Natural killer cell treated with Interleukin-12 subunit alpha and Interleukin-12 subunit beta and Interleukin-15 and Interleukin-18, amount 100 ng/mL, for 72 hours (primary cell): ENCODE measurements around the gene NT5M. TPM values are rescaled to one million over a fixed set of nuclear protein-coding genes. Genes with fewer than 3 reads are reported as not detected.
A peak's percentile ranks its signal among the peaks of the same experiment; 100 is the strongest.

Experiments
- ATAC-seq, 2 donors: fragments of 150-1000 bp; cut with Tn5 transposase in 1 of 2; sonication (Bioruptor Pico), chemical (Tn5 transposase) in 1 of 2; 2 replicates each; pipeline ENCODE4 v1.10.0; 2021
- DNase-seq: peaks from one replicate; pipeline ENCODE4 v3.0.0; 2022; ENCODE audit warnings: low spot score
- H3K27ac Mint-ChIP-seq, 2 donors: 1 replicate in 1 of 2; 2 replicates in 1 of 2; pipeline ENCODE4 v1.8.0; 2022; ENCODE audit warnings: mixed read lengths in 2 of 2, mild to moderate bottlenecking in 1 of 2, moderate library complexity in 1 of 2
- H3K27me3 Mint-ChIP-seq, 2 donors: 1 replicate in 1 of 2; 2 replicates in 1 of 2; pipeline ENCODE4 v1.8.0; 2022; ENCODE audit warnings: mixed read lengths in 2 of 2
- H3K36me3 Mint-ChIP-seq: one replicate; pipeline ENCODE4 v1.8.0; 2022; ENCODE audit warnings: mixed read lengths
- H3K4me1 Mint-ChIP-seq, 2 donors: 1 replicate in 1 of 2; 2 replicates in 1 of 2; pipeline ENCODE4 v1.8.0; 2022; ENCODE audit warnings: low read depth in 2 of 2, mixed read lengths in 2 of 2, mild to moderate bottlenecking in 1 of 2
- H3K4me3 Mint-ChIP-seq: one replicate; pipeline ENCODE4 v1.8.0; 2022; ENCODE audit warnings: mixed read lengths
- H3K9me3 Mint-ChIP-seq: 2 replicates; pipeline ENCODE4 v1.8.0; 2022; ENCODE audit warnings: mixed read lengths
- total RNA-seq, 2 donors: library from RNA; stranded (reverse); gene quantifications; one replicate each; pipeline ENCODE4 v1.2.3, GENCODE V29; 2022

Gene NT5M
- total RNA-seq, 2 donors from 2014 or later = 2.0 to 4.5 TPM

DNA sequence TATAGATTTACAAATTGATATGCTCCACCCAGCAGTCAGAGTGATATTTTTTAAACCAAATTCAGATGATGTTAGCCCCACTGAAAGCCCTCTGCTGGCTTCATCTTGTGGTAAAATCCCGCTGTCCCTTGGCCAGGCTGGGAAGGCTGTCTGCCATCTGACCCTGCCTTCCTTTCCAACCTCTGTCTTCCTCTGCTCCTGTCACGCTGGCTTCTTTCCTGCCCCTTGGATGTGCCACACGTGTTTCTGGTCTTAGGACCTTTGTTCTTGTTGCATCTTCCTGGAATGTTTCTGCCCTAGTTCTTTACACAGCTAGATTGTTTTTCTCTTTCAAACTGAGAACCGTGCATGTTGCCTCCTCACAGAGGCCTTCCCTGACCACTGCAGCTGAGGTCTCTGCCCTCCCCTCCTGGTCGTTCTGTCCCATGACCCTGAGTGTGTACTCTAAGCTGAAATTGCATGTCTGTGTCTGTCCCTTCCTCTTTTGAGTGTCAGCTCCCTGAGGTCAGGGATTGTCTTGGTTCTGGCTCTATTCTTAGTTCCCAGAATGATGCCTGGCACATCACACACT lies 11.4 kb downstream of the NT5M start:
- Mint-ChIP-seq H3K9me3 (no peaks in the 10 kb centered on the region), H3K27me3 (no peaks in the 10 kb centered on the region), H3K27ac (no peak overlapping the region), H3K36me3 (no peaks in the 10 kb centered on the region), H3K4me3 (no peak overlapping the region), H3K4me1 (no peaks in the 10 kb centered on the region)
- DNase-seq (no peak), ATAC-seq (no peak)

DNA sequence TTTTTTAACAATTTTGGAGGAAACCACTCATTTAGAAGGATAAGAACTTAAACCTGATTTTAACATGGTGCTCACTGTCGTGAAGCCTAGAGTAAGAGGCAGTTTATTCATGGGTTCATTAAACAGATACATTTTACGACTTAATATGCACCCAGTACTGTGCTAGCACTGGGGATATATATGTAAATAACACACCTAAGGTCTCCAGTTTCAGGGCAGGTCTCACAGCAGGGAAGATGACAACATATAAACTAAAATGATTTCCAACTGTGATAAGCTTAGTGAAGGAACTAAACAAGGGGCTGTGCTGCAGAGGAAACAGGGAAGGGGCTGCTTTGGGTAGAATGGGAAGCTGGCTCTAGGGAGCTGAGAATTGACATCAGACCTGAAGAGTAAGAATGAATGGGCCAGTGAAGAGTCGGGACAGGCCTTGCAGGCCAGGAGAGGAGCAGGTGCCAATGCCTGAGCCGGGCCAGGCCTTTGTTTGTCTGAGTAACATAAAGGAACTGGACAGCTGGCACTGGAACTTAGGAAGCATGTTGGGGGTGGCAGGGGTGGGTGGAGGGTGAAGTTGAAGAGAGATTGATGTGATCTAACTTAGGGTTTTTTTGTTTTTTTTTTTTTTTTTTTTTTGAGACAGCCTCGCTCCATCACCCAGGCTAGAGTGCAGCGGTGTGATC lies 12.1 kb downstream of the NT5M start:
- H3K27ac Mint-ChIP-seq = no peak overlapping the region
- H3K9me3 Mint-ChIP-seq = no peaks in the 10 kb centered on the region
- no peaks in the 10 kb centered on the region for H3K27me3 Mint-ChIP-seq
- DNase-seq (no peak), ATAC-seq (no peak)
- H3K4me3 Mint-ChIP-seq = no peak overlapping the region
- no peaks in the 10 kb centered on the region for H3K36me3 Mint-ChIP-seq
- no peaks in the 10 kb centered on the region for H3K4me1 Mint-ChIP-seq

DNA sequence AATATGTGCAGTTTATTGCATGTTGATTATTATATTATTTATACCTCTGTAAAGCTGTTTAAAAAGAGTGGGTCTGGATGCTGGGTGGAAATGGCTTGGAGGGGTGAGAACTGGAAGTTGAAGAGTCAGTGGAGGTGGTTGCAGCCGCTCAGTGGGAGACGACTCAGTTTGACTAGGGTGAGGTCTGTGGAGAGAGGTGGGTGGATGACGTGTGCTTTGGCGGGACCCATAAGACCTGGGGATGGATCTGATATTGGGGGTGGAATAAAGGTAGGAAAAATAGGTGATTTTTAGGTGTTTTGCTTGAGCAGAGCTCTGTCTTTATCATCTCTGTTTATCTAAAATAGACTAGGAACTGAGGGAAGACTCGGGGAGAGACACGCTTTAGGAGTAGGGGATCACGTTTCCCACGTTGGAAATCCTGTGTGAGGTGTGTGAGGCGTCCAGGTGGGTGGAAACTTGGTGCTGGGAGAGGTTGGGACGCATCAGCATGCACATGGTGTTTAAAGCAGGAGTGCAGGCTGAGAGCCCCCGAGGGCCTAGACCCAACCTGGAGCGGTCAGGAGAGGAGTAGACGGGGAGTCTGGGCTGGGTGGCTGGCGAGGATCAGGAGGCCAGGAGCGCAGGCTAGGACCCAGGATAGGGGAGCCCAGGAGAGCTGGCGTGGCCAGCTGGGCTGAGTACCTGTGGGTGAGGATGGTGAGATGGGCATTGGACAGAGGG lies 17.2 kb downstream of the NT5M start:
- no peak overlapping the region for H3K27ac Mint-ChIP-seq
- ATAC-seq = peak; percentile 5 to 50
- no peaks in the 10 kb centered on the region for H3K27me3 Mint-ChIP-seq
- no peaks in the 10 kb centered on the region for H3K4me1 Mint-ChIP-seq
- no peak overlapping the region for H3K4me3 Mint-ChIP-seq
- no peaks in the 10 kb centered on the region for H3K9me3 Mint-ChIP-seq
- no peaks in the 10 kb centered on the region for H3K36me3 Mint-ChIP-seq
- no peak for DNase-seq

DNA sequence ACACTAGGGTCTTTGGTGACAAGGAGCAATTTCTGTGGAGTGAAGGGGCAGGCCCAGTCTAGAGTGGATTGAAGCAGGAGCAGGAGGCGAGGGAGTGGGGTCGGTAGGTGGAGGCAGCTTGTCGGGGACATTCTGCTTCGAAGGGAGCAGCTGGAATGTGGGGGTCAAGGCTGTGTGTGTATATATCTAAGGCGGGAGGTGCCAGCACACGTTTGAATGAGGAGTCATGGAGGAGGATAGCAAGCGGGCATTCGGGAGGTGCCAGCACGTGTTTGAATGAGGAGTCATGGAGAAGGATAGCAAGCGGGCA lies 17.7 kb downstream of the NT5M start:
- Mint-ChIP-seq H3K4me1 (no peaks in the 10 kb centered on the region), H3K36me3 (no peaks in the 10 kb centered on the region), H3K27me3 (no peaks in the 10 kb centered on the region), H3K4me3 (no peak overlapping the region), H3K27ac (no peak overlapping the region), H3K9me3 (no peaks in the 10 kb centered on the region)
- DNase-seq (no peak), ATAC-seq (peak in 1 of 2 donors; percentile 6)

DNA sequence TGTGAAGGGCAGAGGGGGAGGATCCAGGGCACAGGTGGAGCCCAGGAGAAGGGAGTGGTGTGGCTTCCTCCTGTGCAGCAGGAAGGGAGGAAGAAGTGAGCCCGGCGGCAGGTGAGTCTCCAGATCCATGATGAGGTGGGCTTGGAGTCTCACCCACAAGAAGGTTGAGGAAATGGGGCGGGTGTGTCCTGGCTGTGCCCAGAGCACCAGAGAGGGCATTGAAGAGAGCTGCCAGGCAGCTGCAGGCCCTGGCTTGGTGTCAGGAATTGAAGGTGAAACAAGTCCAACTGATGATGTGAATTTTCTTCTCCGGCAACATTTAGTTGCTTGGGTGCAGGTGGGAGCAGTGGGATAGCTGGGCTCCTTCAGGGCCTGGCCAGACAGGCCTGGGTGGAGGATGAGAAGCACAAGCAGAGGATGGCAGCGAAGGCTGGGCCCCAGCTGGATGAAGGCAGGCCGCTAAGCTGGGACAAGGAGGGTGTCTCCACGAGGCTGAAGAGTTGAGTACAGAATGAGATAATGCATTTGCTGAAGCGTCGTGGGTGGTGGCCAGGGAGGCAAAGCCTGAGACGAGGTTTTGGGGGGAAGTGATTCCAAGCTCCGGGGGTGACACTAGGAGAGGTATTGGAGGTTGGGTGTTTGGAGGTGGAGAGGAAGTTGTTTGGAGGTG lies 18.3 kb downstream of the NT5M start:
- Mint-ChIP-seq H3K27ac (no peak overlapping the region), H3K4me1 (no peaks in the 10 kb centered on the region), H3K9me3 (no peaks in the 10 kb centered on the region), H3K4me3 (no peak overlapping the region), H3K27me3 (no peaks in the 10 kb centered on the region), H3K36me3 (no peaks in the 10 kb centered on the region)
- DNase-seq (no peak), ATAC-seq (no peak)

DNA sequence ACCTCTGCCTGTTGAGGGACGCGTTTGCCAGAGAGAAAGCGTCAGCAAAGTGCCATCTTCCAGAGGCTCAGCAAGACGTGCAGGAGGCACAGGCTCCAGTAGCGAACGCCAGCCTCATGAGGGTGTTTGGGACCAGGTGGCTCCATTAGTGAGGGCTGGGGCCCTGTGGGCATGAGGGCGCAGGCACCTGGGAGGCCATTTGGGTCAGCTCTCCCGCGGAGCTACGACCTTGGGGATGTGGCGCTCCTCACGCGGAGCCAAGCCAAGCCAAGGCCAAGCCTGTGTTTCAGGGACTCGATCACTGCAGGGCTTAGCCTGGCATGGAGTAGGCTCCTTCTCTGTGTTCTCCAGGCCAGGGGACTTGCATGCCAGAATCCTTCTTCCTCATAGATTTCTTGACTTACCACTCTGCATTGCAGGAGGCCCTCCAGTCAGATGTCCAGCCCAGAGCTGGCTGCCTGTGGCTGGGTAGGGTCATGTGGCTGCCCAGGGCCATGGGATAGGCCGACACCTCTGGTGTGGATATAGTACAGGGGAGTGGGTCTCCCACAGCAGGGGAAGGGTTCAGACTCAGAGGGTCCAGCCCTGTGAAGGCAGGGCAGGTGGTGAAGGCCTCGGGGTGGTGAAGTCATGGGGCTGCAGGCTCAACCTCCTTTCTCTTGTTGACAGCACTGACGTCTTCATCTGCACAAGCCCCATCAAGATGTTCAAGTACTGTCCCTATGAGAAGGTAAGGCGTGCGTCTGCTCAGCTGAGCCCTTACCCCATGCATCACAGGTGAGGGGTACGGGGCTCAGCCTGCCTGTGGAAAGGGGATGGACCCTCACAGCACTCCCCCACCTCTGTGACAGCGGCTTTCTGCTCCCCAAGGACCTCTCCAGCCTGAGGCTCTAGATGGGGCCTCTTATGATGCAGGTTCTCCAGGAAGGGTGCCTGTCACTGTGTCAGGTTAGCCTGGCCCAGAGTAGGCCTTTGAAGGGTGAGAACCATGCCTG lies 19.6 kb downstream of the NT5M start:
- ATAC-seq = peak in 1 of 2 donors; percentile 38
- H3K27ac Mint-ChIP-seq = no peak overlapping the region
- no peaks in the 10 kb centered on the region for H3K9me3 Mint-ChIP-seq
- no peaks in the 10 kb centered on the region for H3K4me1 Mint-ChIP-seq
- no peak for DNase-seq
- H3K4me3 Mint-ChIP-seq = no peak overlapping the region
- H3K36me3 Mint-ChIP-seq = no peaks in the 10 kb centered on the region
- H3K27me3 Mint-ChIP-seq = no peaks in the 10 kb centered on the region

DNA sequence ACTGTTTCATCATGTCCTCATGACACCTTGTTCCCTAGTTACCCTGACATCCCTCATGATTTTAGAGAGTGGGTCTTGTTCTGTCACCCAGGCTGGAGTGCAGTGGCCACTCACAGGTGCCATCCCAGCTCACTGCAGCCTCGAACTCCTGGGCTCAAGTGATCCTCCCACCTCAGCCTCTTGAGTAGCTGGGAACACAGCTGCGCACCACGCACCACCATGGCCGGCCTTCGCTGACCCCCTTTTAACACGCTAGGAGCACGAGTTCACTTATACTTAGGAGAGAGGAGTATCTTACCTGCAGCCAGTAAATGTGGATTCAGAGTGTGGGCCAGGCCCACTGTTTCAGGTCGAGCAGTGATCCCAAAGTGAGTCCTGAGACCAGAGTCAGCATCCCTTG lies 21.4 kb downstream of the NT5M start:
- no peaks in the 10 kb centered on the region for H3K9me3 Mint-ChIP-seq
- no peaks in the 10 kb centered on the region for H3K27me3 Mint-ChIP-seq
- H3K4me1 Mint-ChIP-seq = no peaks in the 10 kb centered on the region
- H3K36me3 Mint-ChIP-seq = no peaks in the 10 kb centered on the region
- H3K27ac Mint-ChIP-seq = no peak overlapping the region
- no peak for ATAC-seq
- H3K4me3 Mint-ChIP-seq = no peak overlapping the region
- DNase-seq = no peak

DNA sequence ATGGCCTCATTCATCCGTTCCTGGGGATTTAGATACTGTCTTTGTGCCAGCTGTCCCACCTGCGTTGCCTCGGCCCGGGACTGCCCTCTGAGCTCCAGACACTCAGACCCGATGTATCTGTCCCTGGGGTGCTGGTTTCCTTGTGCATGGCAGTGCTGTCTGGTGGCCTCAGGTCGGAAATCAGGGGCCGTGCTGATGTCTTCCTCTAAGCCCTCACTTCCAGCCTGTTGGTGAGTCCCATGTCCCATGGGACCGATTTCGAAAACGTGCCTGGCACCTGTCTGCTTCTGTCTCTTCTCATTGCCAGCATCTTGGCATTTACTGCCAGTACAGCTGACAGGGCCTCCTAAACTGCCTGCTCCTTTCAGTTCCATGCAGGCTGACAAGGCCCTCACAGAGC lies 22.1 kb downstream of the NT5M start:
- H3K27ac Mint-ChIP-seq = no peak overlapping the region
- no peaks in the 10 kb centered on the region for H3K27me3 Mint-ChIP-seq
- no peaks in the 10 kb centered on the region for H3K4me1 Mint-ChIP-seq
- no peaks in the 10 kb centered on the region for H3K9me3 Mint-ChIP-seq
- H3K4me3 Mint-ChIP-seq = no peak overlapping the region
- DNase-seq (no peak), ATAC-seq (no peak)
- H3K36me3 Mint-ChIP-seq = no peaks in the 10 kb centered on the region

DNA sequence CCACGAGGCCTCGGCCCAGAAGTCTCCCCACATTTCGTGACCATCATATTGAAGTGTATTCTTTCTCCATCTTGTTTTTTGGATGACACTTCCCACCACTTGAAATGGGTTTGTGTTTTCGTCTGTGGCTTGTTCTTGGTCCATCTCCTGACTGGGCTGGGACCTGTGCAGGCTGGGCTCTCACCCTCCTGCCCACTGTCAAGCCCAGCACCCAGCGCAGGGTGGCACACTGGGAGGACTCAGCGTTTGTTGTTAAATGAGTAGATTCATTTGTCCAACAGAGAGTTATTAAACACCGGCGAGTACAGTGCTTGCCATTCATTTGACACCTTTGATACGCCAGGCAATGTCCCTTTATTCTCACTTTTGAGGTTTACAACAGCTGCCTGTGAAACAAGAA lies 22.6 kb downstream of the NT5M start:
- Mint-ChIP-seq H3K27me3 (no peaks in the 10 kb centered on the region), H3K27ac (no peak overlapping the region), H3K36me3 (no peaks in the 10 kb centered on the region), H3K9me3 (no peaks in the 10 kb centered on the region), H3K4me1 (no peaks in the 10 kb centered on the region), H3K4me3 (no peak overlapping the region)
- DNase-seq (no peak), ATAC-seq (no peak)

DNA sequence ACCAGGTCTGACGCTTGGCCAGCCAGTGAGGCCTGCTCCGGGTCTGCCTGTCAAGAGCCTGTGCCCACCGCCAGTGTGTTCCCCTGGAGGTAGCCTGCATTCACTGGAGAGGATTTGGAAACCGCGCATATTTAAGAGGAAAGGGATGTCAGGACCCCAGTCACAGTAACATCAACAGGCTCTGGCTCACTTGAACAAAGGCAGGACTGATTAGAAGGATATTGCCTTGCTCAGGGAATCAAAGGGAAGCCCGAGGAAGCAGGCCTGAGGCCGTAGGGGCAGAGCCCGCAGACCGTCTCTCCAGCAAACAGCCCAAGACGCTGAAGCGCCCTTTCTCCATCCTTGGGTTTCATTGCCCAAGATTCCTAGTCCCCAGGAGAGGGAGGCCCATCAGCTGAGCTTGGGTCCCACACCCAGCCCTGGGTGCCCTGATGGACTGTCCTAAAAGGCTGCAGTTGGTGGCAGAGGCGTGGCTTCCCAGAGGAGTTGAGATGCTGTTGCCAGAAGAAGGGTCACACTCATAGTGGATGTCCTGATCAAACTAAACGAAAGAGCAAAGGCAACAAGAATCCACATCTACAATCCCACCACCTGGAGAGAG lies 23.2 kb downstream of the NT5M start:
- Mint-ChIP-seq H3K4me1 (no peaks in the 10 kb centered on the region), H3K36me3 (no peaks in the 10 kb centered on the region)
- DNase-seq = no peak

DNA sequence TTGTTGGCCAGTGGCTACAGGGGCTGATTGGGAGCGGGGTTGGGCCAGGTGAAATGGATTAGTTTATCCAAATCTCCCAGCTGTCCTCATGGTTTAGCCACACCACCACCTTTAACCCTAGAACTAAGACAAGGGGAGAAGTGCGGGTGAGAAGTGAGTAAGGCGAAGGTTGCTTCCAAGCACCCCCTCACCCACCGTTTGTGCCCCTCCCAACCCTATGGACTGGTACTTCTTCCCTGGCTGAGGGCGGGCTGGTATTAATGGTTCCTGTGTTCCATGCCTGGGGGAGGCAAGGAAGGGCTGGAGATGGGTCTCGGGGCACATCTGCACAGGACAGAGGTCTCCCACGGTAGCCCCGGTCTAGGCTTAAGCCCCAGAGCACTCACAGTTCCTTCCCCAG lies 25.1 kb downstream of the NT5M start:
- Mint-ChIP-seq H3K9me3 (no peaks in the 10 kb centered on the region), H3K27me3 (no peaks in the 10 kb centered on the region), H3K4me3 (no peak overlapping the region), H3K27ac (no peak overlapping the region), H3K36me3 (no peaks in the 10 kb centered on the region), H3K4me1 (no peaks in the 10 kb centered on the region)
- ATAC-seq (no peak), DNase-seq (no peak)

More for the DNA sequence above, 23.2 kb downstream of the NT5M start:
- Mint-ChIP-seq H3K4me3 (no peak overlapping the region), H3K27me3 (no peaks in the 10 kb centered on the region), H3K27ac (no peak overlapping the region), H3K9me3 (no peaks in the 10 kb centered on the region)
- no peak for ATAC-seq

DNA sequence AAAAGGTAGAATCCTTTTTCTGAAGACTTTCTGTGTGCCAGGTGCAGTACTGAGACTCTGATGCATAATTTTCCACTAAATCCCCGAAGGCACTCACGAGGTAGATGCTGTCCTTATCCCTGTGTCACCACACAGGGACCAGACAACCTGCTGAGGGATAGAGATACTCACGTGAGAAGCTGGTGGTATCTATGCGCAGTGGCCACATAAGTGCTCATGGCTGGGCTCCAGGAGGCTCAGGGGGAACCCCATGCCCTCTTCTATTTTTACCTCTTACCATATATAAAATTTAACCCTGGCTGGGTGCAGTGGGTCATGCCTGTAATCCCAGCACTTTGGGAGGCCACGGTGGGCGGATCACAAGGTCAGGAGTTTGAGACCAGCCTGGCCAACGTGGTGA lies 38.3 kb downstream of the NT5M start:
- no peak for ATAC-seq
- H3K27me3 Mint-ChIP-seq = no peaks in the 10 kb centered on the region
- no peaks in the 10 kb centered on the region for H3K4me1 Mint-ChIP-seq

More for the DNA sequence above, 38.3 kb downstream of the NT5M start:
- no peak overlapping the region for H3K4me3 Mint-ChIP-seq
- no peaks in the 10 kb centered on the region for H3K9me3 Mint-ChIP-seq
- no peak for DNase-seq
- no peaks in the 10 kb centered on the region for H3K36me3 Mint-ChIP-seq
- no peak overlapping the region for H3K27ac Mint-ChIP-seq
